Activated T-cell treated with anti-CD3 and anti-CD28 coated beads, Interleukin-2, amount 50 U/mL, for 24 hours (primary cell): ENCODE data around the gene CHST2.

Experiments
- DNase-seq: peaks from one replicate; pipeline ENCODE4 v3.0.0-alpha.2; 2020
- H3K27ac Mint-ChIP-seq: 2 replicates; pipeline ENCODE4 v1.8.0; 2020; ENCODE audit warnings: mild to moderate bottlenecking, mixed read lengths
- H3K27me3 Mint-ChIP-seq: 2 replicates; pipeline ENCODE4 v1.8.0; 2020; ENCODE audit warnings: mixed read lengths
- H3K36me3 Mint-ChIP-seq: 2 replicates; pipeline ENCODE4 v1.8.0; 2020; ENCODE audit warnings: low read depth, mixed read lengths
- H3K4me1 Mint-ChIP-seq: 2 replicates; pipeline ENCODE4 v1.8.0; 2020; ENCODE audit warnings: low read depth, mixed read lengths
- H3K4me3 Mint-ChIP-seq: 2 replicates; pipeline ENCODE4 v1.8.0; 2020; ENCODE audit warnings: mild to moderate bottlenecking, moderate library complexity, mixed read lengths
- H3K9me3 Mint-ChIP-seq: 2 replicates; pipeline ENCODE4 v1.8.0; 2020; ENCODE audit warnings: mixed read lengths

CHST2 gene

GRCh38 chr3:143119974-143120715 lies 574 bp downstream of the CHST2 start:
- peak overlapping the region; percentile 85 for H3K4me3 Mint-ChIP-seq
- peaks cover 5% of the 10 kb centered on the region for H3K36me3 Mint-ChIP-seq
- peaks cover 8% of the 10 kb centered on the region for H3K27me3 Mint-ChIP-seq
- no peak for DNase-seq
- H3K4me1 Mint-ChIP-seq: peaks cover 43% of the 10 kb centered on the region
- peak overlapping the region; percentile 47 for H3K27ac Mint-ChIP-seq
- no peaks in the 10 kb centered on the region for H3K9me3 Mint-ChIP-seq

GRCh38 chr3:143120716-143121240 lies 1.2 kb downstream of the CHST2 start:
- peak; percentile 71 for DNase-seq
- H3K9me3 Mint-ChIP-seq: no peaks in the 10 kb centered on the region
- peaks cover 8% of the 10 kb centered on the region for H3K27me3 Mint-ChIP-seq
- no peak overlapping the region for H3K27ac Mint-ChIP-seq
- H3K4me3 Mint-ChIP-seq: peak overlapping the region; percentile 68
- H3K4me1 Mint-ChIP-seq: peaks cover 49% of the 10 kb centered on the region
- peaks cover 5% of the 10 kb centered on the region for H3K36me3 Mint-ChIP-seq

- Mint-ChIP-seq H3K27me3 (peaks cover 8% of the 10 kb centered on the region), H3K36me3 (peaks cover 5% of the 10 kb centered on the region), H3K9me3 (no peaks in the 10 kb centered on the region), H3K27ac (no peak overlapping the region), H3K4me1 (peaks cover 49% of the 10 kb centered on the region), H3K4me3 (peak overlapping the region; percentile 68)
- DNase-seq: peak; percentile 81
Observed at GRCh38 chr3:143121241-143122088, 1.9 kb downstream of the CHST2 start.

- no peak for DNase-seq
- Mint-ChIP-seq H3K4me1 (peaks cover 48% of the 10 kb centered on the region), H3K9me3 (no peaks in the 10 kb centered on the region), H3K27ac (no peak overlapping the region), H3K36me3 (peaks cover 5% of the 10 kb centered on the region), H3K4me3 (peak overlapping the region; percentile 68), H3K27me3 (peaks cover 8% of the 10 kb centered on the region)
Observed at GRCh38 chr3:143122089-143122430, 2.5 kb downstream of the CHST2 start.

GRCh38 chr3:143122608-143123352 lies 3.2 kb downstream of the CHST2 start:
- Mint-ChIP-seq H3K9me3 (no peaks in the 10 kb centered on the region), H3K27ac (peak overlapping the region; percentile 71), H3K36me3 (peaks cover 5% of the 10 kb centered on the region), H3K27me3 (peaks cover 8% of the 10 kb centered on the region), H3K4me3 (peak overlapping the region; percentile 68), H3K4me1 (peaks cover 48% of the 10 kb centered on the region)
- DNase-seq: no peak

GRCh38 chr3:143123353-143123984 lies 3.9 kb downstream of the CHST2 start:
- Mint-ChIP-seq H3K36me3 (peaks cover 5% of the 10 kb centered on the region), H3K9me3 (no peaks in the 10 kb centered on the region), H3K27me3 (peaks cover 5% of the 10 kb centered on the region), H3K4me1 (peaks cover 47% of the 10 kb centered on the region), H3K4me3 (peak overlapping the region; percentile 58), H3K27ac (no peak overlapping the region)
- no peak for DNase-seq

GRCh38 chr3:143124601-143125520 lies 5.3 kb downstream of the CHST2 start:
- H3K27me3 Mint-ChIP-seq: no peaks in the 10 kb centered on the region
- H3K36me3 Mint-ChIP-seq: peaks cover 5% of the 10 kb centered on the region
- H3K9me3 Mint-ChIP-seq: no peaks in the 10 kb centered on the region
- peaks cover 42% of the 10 kb centered on the region for H3K4me1 Mint-ChIP-seq
- H3K4me3 Mint-ChIP-seq: peak overlapping the region; percentile 6
- H3K27ac Mint-ChIP-seq: no peak overlapping the region
- no peak for DNase-seq

GRCh38 chr3:143127801-143128200 lies 8.2 kb downstream of the CHST2 start:
- no peak for DNase-seq
- Mint-ChIP-seq H3K9me3 (no peaks in the 10 kb centered on the region), H3K4me3 (no peak overlapping the region), H3K36me3 (no peaks in the 10 kb centered on the region), H3K27me3 (no peaks in the 10 kb centered on the region), H3K27ac (no peak overlapping the region), H3K4me1 (peaks cover 36% of the 10 kb centered on the region)

- no peak for DNase-seq
- Mint-ChIP-seq H3K4me1 (peaks cover 34% of the 10 kb centered on the region), H3K9me3 (no peaks in the 10 kb centered on the region), H3K4me3 (no peak overlapping the region), H3K36me3 (no peaks in the 10 kb centered on the region), H3K27me3 (no peaks in the 10 kb centered on the region), H3K27ac (no peak overlapping the region)
Observed at GRCh38 chr3:143128227-143128955, 8.8 kb downstream of the CHST2 start.

GRCh38 chr3:143132246-143132980 lies 12.8 kb downstream of the CHST2 start:
- H3K27me3 Mint-ChIP-seq: no peaks in the 10 kb centered on the region
- no peak for DNase-seq
- peaks cover 21% of the 10 kb centered on the region for H3K4me1 Mint-ChIP-seq
- no peaks in the 10 kb centered on the region for H3K36me3 Mint-ChIP-seq
- H3K9me3 Mint-ChIP-seq: no peaks in the 10 kb centered on the region
- no peak overlapping the region for H3K27ac Mint-ChIP-seq
- H3K4me3 Mint-ChIP-seq: no peak overlapping the region

- no peak for DNase-seq
- Mint-ChIP-seq H3K4me3 (no peak overlapping the region), H3K4me1 (peaks cover 21% of the 10 kb centered on the region), H3K9me3 (no peaks in the 10 kb centered on the region), H3K36me3 (no peaks in the 10 kb centered on the region), H3K27me3 (no peaks in the 10 kb centered on the region), H3K27ac (no peak overlapping the region)
Observed at GRCh38 chr3:143134471-143134870, 14.9 kb downstream of the CHST2 start.

GRCh38 chr3:143135150-143135549 lies 15.6 kb downstream of the CHST2 start:
- Mint-ChIP-seq H3K4me1 (peaks cover 21% of the 10 kb centered on the region), H3K27me3 (no peaks in the 10 kb centered on the region), H3K4me3 (no peak overlapping the region), H3K9me3 (no peaks in the 10 kb centered on the region), H3K27ac (no peak overlapping the region), H3K36me3 (no peaks in the 10 kb centered on the region)
- DNase-seq: no peak
